DMS53 (cell line): ENCODE results near the gene PRKACA.
"Not testable (repeated sequence)": the region's sequence is repeated elsewhere in the genome, so short reads cannot be mapped to it uniquely, and the experiment has no call there.

Experiments used
- DNase-seq: peaks from one replicate; lab custom pipeline; 2025; lab: John Stamatoyannopoulos, UW

Gene PRKACA

GRCh38 chr19:14147797-14148605 is 30.4 kb upstream of the PRKACA start:
- peak; percentile 80 for DNase-seq

- no peak for DNase-seq
Observed at GRCh38 chr19:14146789-14147216, 29.2 kb upstream of the PRKACA start.

- not testable (repeated sequence) for DNase-seq
Observed at GRCh38 chr19:14146169-14146568, 28.6 kb upstream of the PRKACA start.

DNA sequence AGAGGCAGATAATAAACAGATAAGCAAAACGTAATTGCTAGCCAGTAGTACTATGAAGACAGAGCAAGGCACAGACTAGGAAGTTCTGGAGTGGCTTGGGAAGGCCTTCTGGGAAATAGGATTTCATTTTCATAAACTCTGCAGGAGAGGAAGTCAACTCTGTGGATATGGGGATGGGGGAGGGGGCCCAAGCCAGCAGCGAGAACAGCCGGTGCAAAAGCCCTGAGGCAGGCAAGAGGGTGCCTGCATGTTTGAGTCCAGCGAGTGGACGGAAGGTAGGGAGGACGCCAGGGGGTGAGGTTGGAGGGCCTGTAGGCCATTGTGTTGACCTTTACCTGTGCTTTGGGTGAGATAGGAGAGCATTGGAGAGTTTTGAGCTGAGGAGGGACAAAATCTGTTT is 27.8 kb upstream of the PRKACA start:
- DNase-seq: no peak

- DNase-seq: no peak
Observed at GRCh38 chr19:14142262-14143190, 25.0 kb upstream of the PRKACA start.

DNA sequence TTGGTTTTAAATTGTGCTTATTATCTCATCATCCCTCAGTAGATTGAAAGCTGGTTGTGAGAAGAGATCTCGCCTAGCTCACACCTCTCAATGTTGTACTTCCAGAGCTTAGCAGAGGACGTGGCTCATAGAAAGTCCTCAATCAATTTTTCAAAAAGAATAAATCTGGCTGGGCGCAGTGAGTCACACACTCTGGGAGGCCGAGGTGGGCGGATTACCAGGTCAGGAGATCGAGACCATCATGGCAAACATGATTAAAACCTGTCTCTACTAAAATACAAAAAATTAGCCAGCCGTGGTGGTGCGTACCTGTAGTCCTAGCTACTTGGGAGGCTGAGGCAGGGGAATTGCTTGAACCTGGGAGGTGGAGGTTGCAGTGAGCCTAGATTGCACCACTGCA is 23.5 kb upstream of the PRKACA start:
- DNase-seq: no peak

GRCh38 chr19:14139944-14140343 is 22.4 kb upstream of the PRKACA start:
- DNase-seq: no peak

DNA sequence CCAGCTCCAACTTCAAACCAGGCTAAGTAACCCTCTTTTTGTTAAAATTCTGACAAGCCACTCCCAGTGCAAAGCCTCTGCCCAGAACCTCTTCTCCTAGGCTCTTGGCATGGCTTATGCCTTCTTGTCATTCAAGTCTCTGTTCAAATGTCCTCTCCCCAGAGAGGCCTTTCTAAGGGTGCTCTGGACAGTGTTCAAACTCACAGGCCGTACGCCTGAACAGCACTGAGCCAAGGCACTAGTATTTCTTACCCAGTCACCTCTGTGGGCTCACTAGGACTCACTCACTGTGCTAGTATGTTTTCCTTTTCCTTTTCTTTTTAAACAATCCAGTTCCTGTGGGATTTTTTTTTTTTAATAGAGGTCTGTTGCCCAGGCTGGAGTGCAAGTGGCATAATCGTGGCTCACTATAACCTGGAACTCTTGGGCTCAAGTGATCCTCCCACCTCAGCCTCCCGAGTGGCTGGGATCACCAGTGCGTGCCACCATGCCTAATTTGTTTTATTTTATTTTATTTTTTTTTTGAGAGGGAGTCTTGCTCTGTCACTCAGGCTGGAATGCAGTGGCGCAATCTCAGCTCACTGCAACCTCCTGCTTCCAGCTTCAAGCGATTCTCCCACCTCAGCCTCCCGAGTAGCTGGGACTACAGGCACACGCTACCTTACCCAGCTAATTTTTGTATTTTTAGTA is 21.2 kb upstream of the PRKACA start:
- DNase-seq: no peak

- DNase-seq: peak; percentile 100
Observed at GRCh38 chr19:14136509-14137281, 19.1 kb upstream of the PRKACA start, which contains the start of gene ASF1B. ASF1B (minus strand) TSS chr19:14136589; CDS start chr19:14136456, 133 bp downstream.

GRCh38 chr19:14135985-14136508 is 18.5 kb upstream of the PRKACA start:
- no peak for DNase-seq

DNA sequence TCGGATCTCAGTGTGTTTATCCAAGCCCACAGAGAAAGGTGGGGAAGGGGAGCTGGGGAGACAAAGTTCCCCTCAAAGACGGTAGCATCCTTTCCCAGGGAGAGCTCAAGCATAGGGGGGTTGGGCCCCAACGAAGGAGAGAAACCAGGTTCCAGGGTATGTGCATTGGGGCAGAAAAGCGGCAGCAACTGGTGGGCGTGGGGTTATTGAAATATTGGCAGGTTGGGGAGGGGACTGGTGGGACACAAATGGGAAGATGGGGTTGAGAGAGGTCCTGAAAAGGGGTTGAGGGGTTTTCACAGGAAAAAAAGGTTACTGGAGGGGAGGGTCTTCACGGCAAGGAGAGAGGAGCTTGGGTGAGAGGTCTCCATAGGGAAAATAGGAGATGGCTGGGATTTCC is 17.8 kb upstream of the PRKACA start:
- no peak for DNase-seq

DNA sequence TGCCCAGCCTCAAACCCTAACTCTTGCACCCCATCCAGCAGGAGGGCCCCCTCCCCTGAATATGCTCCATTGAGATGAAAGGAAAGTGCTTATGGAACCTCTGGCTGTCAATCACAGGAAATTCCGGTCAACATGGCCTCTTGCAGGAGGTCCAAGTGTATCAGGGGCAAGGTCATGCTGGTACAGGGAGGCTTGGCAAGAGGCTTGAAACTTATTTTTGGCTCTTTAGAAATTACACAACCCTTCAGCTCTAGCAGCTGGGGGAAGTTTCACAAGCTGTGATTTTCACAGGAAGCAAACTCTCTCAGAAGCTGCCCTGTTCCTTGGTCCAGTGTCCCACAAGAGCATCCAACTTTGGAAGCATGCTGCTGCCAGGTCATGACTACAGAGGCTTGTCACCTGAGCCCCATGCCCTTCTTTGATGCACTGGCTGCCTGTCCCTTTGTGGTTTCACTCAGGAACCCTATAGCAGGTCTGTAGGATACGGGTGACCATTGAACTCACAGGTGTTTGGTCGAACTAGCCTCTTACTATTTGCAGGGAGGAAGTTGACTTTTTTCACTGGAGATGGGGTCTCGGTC is 10.5 kb upstream of the PRKACA start:
- no peak for DNase-seq

- DNase-seq: no peak
Observed at GRCh38 chr19:14127176-14127575, 9.6 kb upstream of the PRKACA start.

GRCh38 chr19:14122924-14123323 is 5.4 kb upstream of the PRKACA start:
- no peak for DNase-seq

DNA sequence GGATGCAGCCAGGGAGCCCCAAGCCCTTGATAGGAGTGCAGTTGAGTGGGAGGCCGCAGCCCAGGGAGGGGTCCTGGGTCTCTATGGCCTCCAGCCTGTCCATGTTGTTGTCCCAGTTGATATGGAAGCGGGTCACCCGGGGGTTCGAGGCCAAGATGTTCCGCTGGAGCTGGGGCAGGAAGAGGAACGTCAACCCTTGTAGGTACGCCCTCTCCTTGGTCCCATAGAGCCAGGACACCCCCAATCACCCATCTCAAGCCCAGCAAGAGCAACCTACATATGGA is 2.9 kb upstream of the PRKACA start:
- DNase-seq: no peak

DNA sequence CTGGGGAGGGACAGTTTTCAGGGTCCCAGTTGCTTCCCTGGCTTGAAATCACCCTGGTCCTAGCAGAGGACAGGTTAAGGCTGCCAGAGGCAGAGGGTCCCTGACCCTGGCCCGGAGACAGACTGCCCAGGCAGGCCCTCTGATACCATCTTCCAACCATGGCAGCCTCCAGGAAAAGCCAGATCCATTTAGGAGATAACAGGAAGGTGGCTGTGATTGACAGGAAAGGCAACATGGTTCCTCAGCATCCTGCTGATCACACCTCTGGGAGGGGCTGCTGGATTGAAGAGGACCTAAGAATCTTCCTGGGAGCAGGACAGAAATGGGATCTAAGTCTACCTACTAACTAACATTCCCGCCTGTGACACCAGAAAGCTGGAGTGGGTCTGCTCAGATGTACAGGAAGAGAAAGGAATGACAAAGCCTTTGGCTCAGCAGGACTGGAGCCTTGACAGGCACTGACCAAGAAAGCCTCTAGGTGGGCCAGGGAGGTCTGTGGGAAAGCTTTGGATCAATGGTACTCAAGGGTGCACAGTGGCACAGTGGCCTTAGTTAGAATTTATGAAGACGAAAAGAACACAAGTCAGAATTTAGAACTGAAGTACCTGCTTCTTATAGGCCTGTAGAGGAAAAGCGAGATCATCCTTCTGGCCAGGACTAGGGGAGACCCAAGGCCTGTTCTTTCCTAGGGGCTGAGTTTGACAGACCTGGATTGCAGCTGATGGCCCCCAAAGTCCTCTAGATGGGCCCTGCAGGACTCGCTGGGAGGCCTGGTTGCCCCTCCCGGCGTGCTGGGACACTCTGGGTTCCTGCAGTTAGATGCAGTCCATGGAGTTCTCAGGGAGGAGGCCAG is 2.3 kb upstream of the PRKACA start:
- DNase-seq: peak; percentile 16

- DNase-seq: no peak
Observed at GRCh38 chr19:14119146-14119545, 1.6 kb upstream of the PRKACA start.

- DNase-seq: peak; percentile 74
Observed at GRCh38 chr19:14118165-14119051, 846 bp upstream of the PRKACA start.
